ENCODE results near the gene HSPB7.
A peak's percentile ranks its signal among the peaks of the same experiment; 100 is the strongest.
"Not testable (repeated sequence)": the region's sequence is repeated elsewhere in the genome, so short reads cannot be mapped to it uniquely, and the experiment has no call there.

HSPB7 gene

GRCh38 chr1:16048573-16049189 lies 30.8 kb upstream of the HSPB7 start:
- DNase-seq = peak; percentile 32 to 85 (median 69)

GRCh38 chr1:16047791-16048475 lies 30.1 kb upstream of the HSPB7 start:
- DNase-seq = no peak

GRCh38 chr1:16046842-16047241 lies 29.0 kb upstream of the HSPB7 start:
- no peak for DNase-seq

GRCh38 chr1:16043950-16044349 lies 26.1 kb upstream of the HSPB7 start:
- DNase-seq = no peak

GRCh38 chr1:16043521-16043920 lies 25.7 kb upstream of the HSPB7 start, which contains the start of gene CLCNKB:
TSS of gene CLCNKB (plus strand) at chr1:16043782. CDS start at chr1:16044493, 711 bp downstream.
- DNase-seq = peak; percentile 40 to 73 (median 64)

GRCh38 chr1:16042654-16043053 lies 24.8 kb upstream of the HSPB7 start:
- DNase-seq = not testable (repeated sequence)

GRCh38 chr1:16042096-16042495 lies 24.3 kb upstream of the HSPB7 start:
- no peak for DNase-seq

GRCh38 chr1:16041200-16041599 lies 23.4 kb upstream of the HSPB7 start:
- no peak for DNase-seq

- not testable (repeated sequence) for DNase-seq
Observed at GRCh38 chr1:16039871-16040270, 22.0 kb upstream of the HSPB7 start.

- DNase-seq = no peak
Observed at GRCh38 chr1:16038620-16038912, 20.7 kb upstream of the HSPB7 start.

- DNase-seq = not testable (repeated sequence)
Observed at GRCh38 chr1:16036461-16036860, 18.6 kb upstream of the HSPB7 start.

GRCh38 chr1:16033103-16033632 lies 15.3 kb upstream of the HSPB7 start:
- DNase-seq = not testable (repeated sequence)

- DNase-seq = peak; percentile 23 to 81 (median 56)
Observed at GRCh38 chr1:16032388-16033102, 14.7 kb upstream of the HSPB7 start.

GRCh38 chr1:16031551-16031950 lies 13.7 kb upstream of the HSPB7 start:
- no peak for DNase-seq

- DNase-seq = no peak
Observed at GRCh38 chr1:16029288-16029687, 11.4 kb upstream of the HSPB7 start.

- not testable (repeated sequence) for DNase-seq
Observed at GRCh38 chr1:16029003-16029268, 11.1 kb upstream of the HSPB7 start.

- DNase-seq = no peak
Observed at GRCh38 chr1:16028237-16029002, 10.6 kb upstream of the HSPB7 start.

- peak in 2 of 3 experiments; percentile 25 to 52 for DNase-seq
Observed at GRCh38 chr1:16026723-16027484, 9.1 kb upstream of the HSPB7 start.

- not testable (repeated sequence) for DNase-seq
Observed at GRCh38 chr1:16026302-16026701, 8.5 kb upstream of the HSPB7 start.

GRCh38 chr1:16023050-16023653 lies 5.3 kb upstream of the HSPB7 start:
- DNase-seq = no peak

- no peak for DNase-seq
Observed at GRCh38 chr1:16022393-16022792, 4.5 kb upstream of the HSPB7 start.

- peak; percentile 25 to 39 (median 36) for DNase-seq
Observed at GRCh38 chr1:16021681-16022080, 3.8 kb upstream of the HSPB7 start, which contains the start of gene CLCNKA. TSS of gene CLCNKA (plus strand) at chr1:16022036. CDS start at chr1:16022620, 584 bp downstream.

All from NCI-H1417 (cell line).